Measurements from ENCODE around the gene KBTBD2.
"Not testable (repeated sequence)": the region's sequence is repeated elsewhere in the genome, so short reads cannot be mapped to it uniquely, and the experiment has no call there.

The KBTBD2 gene

GRCh38 chr7:32848655-32849054 lies 42.9 kb downstream of the KBTBD2 start:
- DNase-seq: not testable (repeated sequence)

GRCh38 chr7:32846630-32847225 lies 44.8 kb downstream of the KBTBD2 start:
- DNase-seq: peak; percentile 91

DNA sequence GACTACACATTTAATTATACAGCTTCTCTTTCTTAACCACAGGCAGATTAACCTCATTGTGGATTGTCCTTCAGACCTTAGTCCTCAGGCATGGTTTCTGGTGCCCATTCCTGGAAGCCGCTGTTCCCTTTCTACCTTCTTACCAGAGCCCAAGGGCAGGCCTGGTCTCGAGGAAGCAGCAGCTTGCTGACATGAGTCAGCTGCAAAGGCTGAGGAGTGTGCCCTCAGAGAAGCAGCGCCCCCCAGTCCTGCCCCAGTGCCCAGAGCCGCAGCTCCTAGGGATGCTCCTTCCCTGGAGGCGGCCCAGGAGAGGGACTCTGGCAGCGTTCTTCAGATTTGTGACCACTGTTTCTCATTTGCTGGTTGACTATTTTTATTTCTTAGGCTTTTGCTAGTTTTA lies 46.8 kb downstream of the KBTBD2 start:
- DNase-seq: not testable (repeated sequence)

- not testable (repeated sequence) for DNase-seq
Observed at GRCh38 chr7:32843763-32844162, 47.8 kb downstream of the KBTBD2 start.

GRCh38 chr7:32839846-32840245 lies 51.7 kb downstream of the KBTBD2 start:
- DNase-seq: not testable (repeated sequence)

DNA sequence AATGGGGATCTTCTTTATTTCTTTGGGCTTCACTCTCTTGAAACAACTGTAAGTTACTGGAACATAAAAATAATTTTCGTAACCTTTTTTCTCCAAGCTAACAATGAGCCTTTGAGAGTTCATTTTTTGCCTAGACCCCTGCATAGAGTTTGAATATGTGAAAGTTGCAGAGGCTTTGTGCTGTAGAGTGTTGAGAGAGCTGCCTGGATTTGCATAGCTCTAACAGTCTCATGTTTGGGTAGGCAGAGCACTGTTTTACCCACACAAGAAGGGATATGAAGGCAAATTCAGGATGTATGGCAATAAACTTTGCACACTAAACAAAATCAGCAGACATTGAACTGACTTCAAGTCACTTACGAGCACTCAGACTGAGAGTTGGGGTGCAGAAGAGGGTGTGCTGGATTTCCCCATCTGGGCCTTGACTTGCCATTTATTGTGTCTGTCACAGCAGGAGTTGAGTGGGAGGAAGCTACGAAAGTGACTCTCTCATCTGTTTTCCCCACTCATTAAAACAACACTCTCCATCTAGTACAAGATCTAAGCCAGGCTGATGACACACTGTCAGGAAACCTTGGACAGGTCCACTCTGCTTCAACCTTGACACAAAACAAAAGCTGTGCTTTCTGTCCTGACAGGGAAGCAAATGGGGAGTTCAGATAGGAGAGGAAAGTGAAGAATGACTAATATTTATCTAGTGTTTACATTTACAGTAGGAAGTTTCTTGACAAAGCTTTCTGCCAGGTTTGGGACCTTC lies 62.4 kb downstream of the KBTBD2 start:
- not testable (repeated sequence) for DNase-seq

Measured in hematopoietic multipotent progenitor cell treated with erythropoietin and hydrocortisone succinate and interleukin-3 and kit ligand, for 8 days (in vitro differentiated cells).